ENCODE results near the gene DGKB.

Gene DGKB

DNA sequence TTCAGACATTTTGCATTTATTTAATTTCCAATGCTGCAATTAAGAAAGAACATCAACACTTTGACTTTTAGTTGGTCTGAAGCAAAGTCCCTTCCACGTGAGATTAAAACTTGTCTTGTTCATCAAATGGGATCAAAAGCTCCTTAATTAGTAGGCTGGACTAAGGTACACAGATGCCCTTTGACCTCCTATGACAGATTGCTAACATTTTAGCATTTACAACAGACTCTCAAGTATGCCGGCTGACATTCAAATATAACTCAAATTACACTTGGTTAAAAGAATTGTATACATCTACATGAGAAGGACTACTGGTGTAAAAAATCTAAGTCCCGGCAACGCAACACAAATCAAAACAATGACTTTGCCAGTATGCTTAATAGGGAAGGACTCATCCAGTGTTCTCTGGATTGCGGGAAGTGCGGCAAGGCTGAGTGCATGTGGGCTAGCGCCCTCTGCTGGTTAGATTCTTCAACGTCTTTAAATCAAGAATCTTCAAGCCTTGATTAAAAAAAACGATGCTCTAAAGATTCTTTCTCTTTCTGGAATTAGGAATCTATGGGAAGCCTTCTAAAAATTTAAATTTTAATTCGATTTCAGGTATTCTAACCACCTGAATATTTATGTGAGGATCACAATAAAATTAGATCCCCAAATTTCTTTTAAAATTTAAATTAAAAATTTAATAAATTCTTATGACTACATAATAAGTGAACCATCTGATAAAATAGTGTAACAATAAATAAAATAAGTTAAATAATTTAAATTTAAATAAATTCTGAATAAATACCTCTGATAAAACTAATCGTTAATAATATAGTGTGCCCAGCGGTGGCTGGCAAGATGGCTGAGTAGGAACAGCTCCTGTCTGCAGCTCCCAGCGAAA lies 444.7 kb downstream of the DGKB start:
- H3K4me3 ChIP-seq (ENCODE audit: low read depth, low read length), result peak overlapping the region; percentile 45
- DNase-seq, result peak; percentile 82
- no peaks in the 10 kb centered on the region for H3K36me3 ChIP-seq
- H3K27me3 ChIP-seq, result no peaks in the 10 kb centered on the region
- no peaks in the 10 kb centered on the region for H3K9me3 ChIP-seq
- TF ChIP-seq CTCF (IDR thresholded peaks at IDR 0.05; ENCODE audit: low read depth, low read length), result peak; percentile 93
- no peaks in the 10 kb centered on the region; the same call in 1 of the 2 replicates for H3K4me1 ChIP-seq

DNA sequence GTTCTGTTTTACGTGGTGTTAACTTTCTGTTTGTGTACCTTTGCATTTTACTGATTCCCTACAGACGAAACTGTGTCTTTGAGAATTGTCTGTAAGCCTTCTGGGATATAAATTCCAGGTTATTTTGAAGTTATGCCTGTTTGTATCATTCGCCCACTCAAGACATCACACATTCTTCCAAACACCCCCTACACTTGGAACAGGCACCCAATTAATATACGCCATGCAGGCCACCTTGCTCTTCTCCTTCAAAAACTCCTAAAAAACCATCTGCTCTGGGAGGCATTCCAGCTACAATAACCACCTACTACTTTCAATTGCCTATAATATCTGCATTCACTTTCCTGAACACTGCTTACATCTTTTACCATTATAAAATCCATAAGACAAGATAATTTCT lies 453.3 kb downstream of the DGKB start:
- no peak for DNase-seq
- Histone ChIP-seq H3K4me1 (no peaks in the 10 kb centered on the region), H3K27me3 (no peaks in the 10 kb centered on the region), H3K9me3 (no peaks in the 10 kb centered on the region), H3K4me3 (ENCODE audit: low read depth, low read length) (no peak overlapping the region), H3K36me3 (no peaks in the 10 kb centered on the region)
- TF ChIP-seq CTCF (IDR thresholded peaks at IDR 0.05; ENCODE audit: low read depth, low read length), result no peak

- no peaks in the 10 kb centered on the region for H3K27me3 ChIP-seq
- TF ChIP-seq CTCF (IDR thresholded peaks at IDR 0.05; ENCODE audit: low read depth, low read length), result no peak
- H3K4me3 ChIP-seq (ENCODE audit: low read depth, low read length), result no peak overlapping the region
- no peaks in the 10 kb centered on the region for H3K9me3 ChIP-seq
- no peaks in the 10 kb centered on the region for H3K4me1 ChIP-seq
- no peak for DNase-seq
- H3K36me3 ChIP-seq, result no peaks in the 10 kb centered on the region
These were observed 455.7 kb downstream of the DGKB start for GRCh38 chr7:14446829-14447228.

- TF ChIP-seq CTCF (IDR thresholded peaks at IDR 0.05; ENCODE audit: low read depth, low read length), result no peak
- no peaks in the 10 kb centered on the region for H3K4me1 ChIP-seq
- no peaks in the 10 kb centered on the region for H3K9me3 ChIP-seq
- no peak for DNase-seq
- no peak overlapping the region for H3K4me3 ChIP-seq (ENCODE audit: low read depth, low read length)
- no peaks in the 10 kb centered on the region for H3K27me3 ChIP-seq
- no peaks in the 10 kb centered on the region for H3K36me3 ChIP-seq
These were observed 456.3 kb downstream of the DGKB start for GRCh38 chr7:14446219-14446618.

DNA sequence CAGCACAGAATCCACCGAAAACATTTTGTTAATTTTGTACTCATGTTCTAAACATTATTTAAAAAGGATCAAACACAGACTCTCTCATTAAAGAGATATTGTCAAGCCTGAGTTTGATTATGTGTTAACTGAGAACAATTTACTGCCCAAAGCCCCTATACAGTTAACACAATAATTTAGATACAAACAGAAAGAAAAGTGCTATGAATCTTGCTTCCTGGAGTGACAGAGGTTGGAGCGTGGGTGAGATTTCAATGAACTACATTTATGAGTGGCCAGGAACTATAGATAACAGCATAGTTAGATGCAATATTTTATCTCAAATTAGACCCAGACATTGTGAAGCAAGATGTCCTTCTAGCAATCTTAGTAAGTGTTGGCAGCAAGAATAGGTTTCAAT lies 464.2 kb downstream of the DGKB start:
- H3K27me3 ChIP-seq, result no peaks in the 10 kb centered on the region
- no peak overlapping the region for H3K4me3 ChIP-seq (ENCODE audit: low read depth, low read length)
- H3K9me3 ChIP-seq, result no peaks in the 10 kb centered on the region
- H3K36me3 ChIP-seq, result no peaks in the 10 kb centered on the region
- no peaks in the 10 kb centered on the region for H3K4me1 ChIP-seq
- DNase-seq, result no peak
- no peak for TF ChIP-seq CTCF (IDR thresholded peaks at IDR 0.05; ENCODE audit: low read depth, low read length)

DNA sequence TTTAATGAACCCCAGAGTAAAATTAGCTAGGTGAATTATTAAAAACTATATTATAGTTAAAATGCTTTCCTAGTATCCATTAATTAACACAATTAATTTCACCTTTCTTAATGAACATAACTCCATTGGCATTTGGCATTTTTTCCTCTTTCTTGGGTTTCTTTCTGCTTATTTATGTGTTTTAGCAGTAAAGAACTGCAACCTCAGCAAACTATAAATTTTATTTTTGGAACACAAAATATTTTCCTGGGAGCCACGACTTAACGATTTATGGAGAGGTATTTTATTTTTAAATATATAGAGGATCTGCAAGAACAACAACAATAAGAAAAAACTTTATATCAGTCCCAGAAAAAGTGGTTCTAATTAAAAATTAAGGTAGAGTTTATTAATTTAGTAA lies 465.7 kb downstream of the DGKB start:
- Histone ChIP-seq H3K36me3 (no peaks in the 10 kb centered on the region), H3K9me3 (no peaks in the 10 kb centered on the region), H3K4me1 (peaks cover 3% of the 10 kb centered on the region; the same call in 1 of the 2 replicates), H3K27me3 (no peaks in the 10 kb centered on the region), H3K4me3 (ENCODE audit: low read depth, low read length) (no peak overlapping the region)
- no peak for TF ChIP-seq CTCF (IDR thresholded peaks at IDR 0.05; ENCODE audit: low read depth, low read length)
- no peak for DNase-seq
